LNCaP clone FGC (cell line): ENCODE results near the gene CSNK1G2.

ENCODE experiments used
- DNase-seq: peaks from one replicate; pipeline ENCODE4 v3.0.0-alpha.2; 2011; ENCODE audit warnings: low read depth
- H3K4me3 ChIP-seq: 2 replicates; pipeline ENCODE4 v1.5.1; 2011; ENCODE audit warnings: mild to moderate bottlenecking, low read depth, low read length, control low read depth
- TF ChIP-seq, protein P1 (sequence below): IDR thresholded peaks from 2 replicates; pipeline ENCODE4 v1.5.1; 2012; ENCODE audit warnings: mild to moderate bottlenecking; ENCODE audit not compliant: control insufficient read depth, insufficient read depth; ENCODE audit errors: extremely low read depth

The CSNK1G2 gene

DNA sequence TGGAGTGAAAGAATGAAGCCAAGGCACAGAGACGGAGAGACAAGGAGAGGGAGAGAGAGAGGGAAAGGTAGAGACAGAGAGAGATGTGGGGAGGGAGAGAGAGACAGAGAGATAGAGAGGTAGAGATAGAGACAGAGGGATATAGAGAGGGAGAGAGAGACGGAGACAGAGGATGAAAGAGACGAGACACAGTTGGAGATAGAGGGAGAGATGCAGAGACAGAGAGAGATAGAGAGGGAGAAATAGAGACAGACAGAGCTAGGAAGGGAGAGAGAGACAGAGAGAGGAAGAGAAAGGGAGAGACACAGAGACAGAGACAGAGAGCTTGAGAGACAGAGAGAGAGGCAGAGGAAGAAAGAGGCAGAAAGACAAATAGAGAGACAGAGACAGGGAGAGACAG is 4.5 kb upstream of the CSNK1G2 start:
- TF ChIP-seq, protein P1, sequence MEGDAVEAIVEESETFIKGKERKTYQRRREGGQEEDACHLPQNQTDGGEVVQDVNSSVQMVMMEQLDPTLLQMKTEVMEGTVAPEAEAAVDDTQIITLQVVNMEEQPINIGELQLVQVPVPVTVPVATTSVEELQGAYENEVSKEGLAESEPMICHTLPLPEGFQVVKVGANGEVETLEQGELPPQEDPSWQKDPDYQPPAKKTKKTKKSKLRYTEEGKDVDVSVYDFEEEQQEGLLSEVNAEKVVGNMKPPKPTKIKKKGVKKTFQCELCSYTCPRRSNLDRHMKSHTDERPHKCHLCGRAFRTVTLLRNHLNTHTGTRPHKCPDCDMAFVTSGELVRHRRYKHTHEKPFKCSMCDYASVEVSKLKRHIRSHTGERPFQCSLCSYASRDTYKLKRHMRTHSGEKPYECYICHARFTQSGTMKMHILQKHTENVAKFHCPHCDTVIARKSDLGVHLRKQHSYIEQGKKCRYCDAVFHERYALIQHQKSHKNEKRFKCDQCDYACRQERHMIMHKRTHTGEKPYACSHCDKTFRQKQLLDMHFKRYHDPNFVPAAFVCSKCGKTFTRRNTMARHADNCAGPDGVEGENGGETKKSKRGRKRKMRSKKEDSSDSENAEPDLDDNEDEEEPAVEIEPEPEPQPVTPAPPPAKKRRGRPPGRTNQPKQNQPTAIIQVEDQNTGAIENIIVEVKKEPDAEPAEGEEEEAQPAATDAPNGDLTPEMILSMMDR: no peak
- DNase-seq: no peak
- H3K4me3 ChIP-seq: no peak overlapping the region

DNA sequence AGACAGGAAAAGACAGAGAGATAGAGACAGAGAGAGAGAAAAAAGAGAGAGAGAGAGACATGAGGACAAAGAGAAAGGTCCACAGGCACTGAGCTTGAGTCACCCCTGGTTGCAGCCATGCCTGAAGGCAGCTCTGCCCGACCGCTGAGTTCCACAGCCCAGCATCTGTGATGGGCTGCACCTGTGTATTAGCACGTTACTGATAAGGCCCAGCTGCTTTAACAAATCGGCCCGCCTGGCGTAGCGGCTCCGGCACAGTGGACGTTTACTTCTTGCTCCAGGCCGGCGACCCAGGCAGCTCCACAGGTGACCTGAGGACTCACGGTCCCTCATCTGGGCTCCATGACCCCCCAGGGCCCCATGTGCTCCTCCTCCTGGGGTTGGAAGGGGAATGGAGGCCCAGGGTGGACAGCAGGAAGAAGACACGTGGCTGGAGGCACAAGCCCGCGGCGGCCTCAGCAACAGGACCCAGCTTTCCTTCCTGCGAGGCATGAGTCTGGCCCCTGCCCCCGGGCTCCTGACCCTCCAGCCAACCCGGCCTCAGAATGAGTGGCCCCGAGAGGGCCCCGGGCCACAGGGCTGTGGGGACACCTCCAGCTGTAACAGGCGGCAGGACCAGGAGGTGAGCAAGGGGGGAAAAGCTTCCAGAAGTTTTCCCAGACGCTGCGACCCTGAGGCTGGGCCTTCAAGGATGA is 3.9 kb upstream of the CSNK1G2 start:
- TF ChIP-seq, protein P1: no peak
- DNase-seq: no peak

DNA sequence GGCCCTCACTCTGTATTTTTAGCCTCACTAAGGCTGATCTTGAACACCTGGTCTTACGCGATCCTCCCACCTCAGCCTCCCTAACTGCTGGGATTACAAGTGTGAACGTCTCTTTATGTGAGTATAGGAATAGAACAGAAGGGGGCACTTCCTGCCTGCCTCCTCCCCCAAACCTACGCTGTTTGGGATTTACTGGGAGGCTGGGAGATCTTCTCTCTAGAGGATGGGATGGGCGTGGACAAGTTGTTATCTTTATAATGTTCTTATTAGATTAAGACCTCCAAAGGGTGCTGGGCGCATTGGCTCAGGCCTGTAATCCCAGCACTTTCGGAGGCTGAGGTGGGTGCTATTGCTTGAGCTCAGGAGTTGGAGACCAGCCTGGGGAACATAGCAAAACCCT is 2.9 kb upstream of the CSNK1G2 start:
- TF ChIP-seq, protein P1: no peak
- H3K4me3 ChIP-seq: no peak overlapping the region

More for the DNA sequence above, 3.9 kb upstream of the CSNK1G2 start:
- no peak overlapping the region for H3K4me3 ChIP-seq

DNA sequence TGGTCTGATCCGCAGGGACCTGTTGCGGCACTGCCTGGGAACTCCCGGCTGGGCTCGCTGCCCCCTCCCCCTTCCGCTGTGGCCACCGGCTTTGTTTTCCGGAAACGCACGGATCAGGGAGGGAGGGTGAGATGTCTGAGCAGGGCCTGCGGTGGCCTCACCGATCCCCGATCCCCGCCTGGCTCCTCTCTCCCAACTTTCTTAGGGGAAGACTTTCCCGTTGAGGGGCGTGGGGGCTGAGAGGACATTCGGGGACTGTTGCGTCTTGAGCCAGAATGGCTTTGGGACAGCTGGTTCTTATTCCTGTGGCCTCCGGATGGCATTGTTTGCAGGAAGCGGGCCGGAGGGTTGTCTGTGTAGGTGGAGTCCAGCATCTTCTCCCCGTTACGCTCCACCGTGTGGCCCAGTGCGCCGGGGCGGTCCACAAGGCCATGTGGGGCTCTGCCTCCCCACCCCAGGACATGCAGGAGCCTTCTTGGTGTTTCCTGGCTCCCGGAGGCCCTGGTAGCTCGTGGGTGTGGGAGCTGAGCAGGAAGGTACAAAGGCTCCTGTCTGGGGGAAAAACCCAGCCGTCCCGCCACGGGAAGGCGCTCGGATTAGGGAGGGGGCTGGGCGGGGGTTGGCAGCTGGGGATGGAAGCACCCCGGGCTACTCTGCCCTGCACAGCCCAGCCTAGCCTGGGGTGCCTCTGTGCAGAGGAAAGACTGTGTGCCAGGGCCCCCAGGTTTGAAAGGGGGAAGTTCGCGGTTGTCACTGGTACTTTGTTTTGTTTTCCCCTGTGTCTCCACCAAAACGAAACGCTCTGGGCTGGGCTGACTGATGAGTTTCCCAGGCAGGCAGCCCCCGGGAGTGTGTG is 1.3 kb downstream of the CSNK1G2 start:
- TF ChIP-seq, protein P1: no peak
- peak; percentile 19 for DNase-seq
- H3K4me3 ChIP-seq: peak overlapping the region; percentile 86

More for the DNA sequence above, 2.9 kb upstream of the CSNK1G2 start:
- DNase-seq: no peak

DNA sequence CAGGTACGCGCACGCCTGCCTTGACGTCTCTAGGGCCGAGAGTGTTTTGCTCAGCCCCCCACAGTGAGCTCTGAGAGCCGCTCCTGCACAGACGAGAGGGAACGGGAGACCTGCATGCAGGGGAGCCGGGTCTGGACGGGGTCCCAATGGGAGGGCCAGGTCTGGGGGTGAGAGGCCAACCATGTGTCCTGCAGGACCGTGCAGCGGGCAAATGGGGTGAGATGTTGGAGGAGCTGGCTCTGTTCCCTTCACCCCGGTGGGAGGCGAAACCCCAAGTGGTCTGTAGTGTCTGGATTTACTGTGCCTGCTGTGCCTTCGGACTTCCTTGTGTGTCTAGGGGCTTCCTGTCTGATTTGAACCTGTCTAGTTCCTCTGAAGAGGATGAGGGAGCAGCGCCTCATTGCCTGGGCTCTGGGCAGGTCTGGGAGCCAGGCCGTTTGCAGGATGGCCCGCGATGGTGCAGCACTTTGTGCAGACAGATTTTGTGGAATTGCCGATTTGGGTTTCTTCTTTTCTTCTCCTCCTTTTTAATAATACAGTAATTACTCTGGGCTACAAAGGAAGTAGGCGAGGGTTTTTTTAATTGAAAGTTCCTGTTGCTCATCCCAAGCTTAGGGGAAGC is 2.1 kb downstream of the CSNK1G2 start:
- peak overlapping the region; percentile 86 for H3K4me3 ChIP-seq
- no peak for DNase-seq
- TF ChIP-seq, protein P1: no peak

DNA sequence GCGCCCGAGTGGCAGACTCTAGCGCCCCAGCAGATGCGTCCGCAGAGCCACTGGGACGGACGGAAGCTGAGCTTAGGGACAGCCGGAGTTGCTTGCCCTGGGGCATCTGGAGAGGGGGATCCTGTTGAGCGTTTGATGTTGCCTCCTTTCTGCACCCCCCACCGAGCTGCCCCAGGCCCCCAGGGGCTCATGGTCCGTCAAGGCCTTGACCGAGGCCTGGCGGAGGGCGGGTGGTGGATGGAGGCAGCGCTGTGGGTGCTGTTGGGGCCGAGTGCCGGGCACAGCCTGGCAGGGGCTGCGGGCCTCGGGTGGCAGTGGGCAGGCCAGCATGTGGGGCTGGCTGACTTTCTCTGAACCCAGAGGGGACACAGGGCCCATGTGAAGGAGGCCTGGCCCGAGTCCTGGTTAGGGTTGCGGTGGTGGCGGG is 2.7 kb downstream of the CSNK1G2 start:
- H3K4me3 ChIP-seq: peak overlapping the region; percentile 86
- no peak for DNase-seq
- TF ChIP-seq, protein P1: no peak
